Upper lobe of right lung (tissue), 1 donor: ENCODE measurements around the gene TAX1BP1. TPM values are rescaled to one million over a fixed set of nuclear protein-coding genes. Genes with fewer than 3 reads are reported as not detected.
A peak's percentile ranks its signal among the peaks of the same experiment; 100 is the strongest.

Experiments
- ATAC-seq: fragments of 200-7000 bp; cut with Tn5 transposase; one replicate; pipeline ENCODE4 v1.9.1; 2020; ENCODE audit warnings: mild to moderate bottlenecking, moderate library complexity
- DNase-seq: peaks from one replicate; pipeline ENCODE4 v3.0.0-alpha.2; 2020
- H3K27ac ChIP-seq: fragments of 200-600 bp; one replicate; pipeline ENCODE4 v1.8.0; 2022
- H3K27me3 ChIP-seq: fragments of 200-600 bp; one replicate; pipeline ENCODE4 v1.8.0; 2022; ENCODE audit warnings: mild to moderate bottlenecking
- H3K36me3 ChIP-seq: fragments of 200-600 bp; one replicate; pipeline ENCODE4 v1.8.0; 2022
- H3K4me1 ChIP-seq: fragments of 200-600 bp; one replicate; pipeline ENCODE4 v1.8.0; 2022
- H3K4me3 ChIP-seq: fragments of 200-600 bp; one replicate; pipeline ENCODE4 v1.8.0; 2022; ENCODE audit warnings: mild to moderate bottlenecking
- H3K9me3 ChIP-seq: fragments of 200-600 bp; one replicate; pipeline ENCODE4 v1.8.0; 2022
- intact Hi-C: fragments of 100-400 bp; cut with DNase I; formaldehyde crosslinking; loops from one replicate; pipeline ENCODE4 v1.11.0; 2022
- total RNA-seq: library from RNA; stranded (reverse); fragmentation: NEBNext Ultra II Directional; extraction: Animal tissue kit (Norgen Biotek cat#: 25700); gene quantifications from one replicate; pipeline ENCODE4 v1.2.1, GENCODE V29; 2021
- TF ChIP-seq, protein P1 (sequence below): fragments of 200-600 bp; IDR thresholded peaks from one replicate; pipeline ENCODE4 v1.8.0; 2022; ENCODE audit warnings: antibody characterized with exemption
- donor health status: DM: no; HTN: yes; CAD: no; lungs with severe emphysema.

Gene TAX1BP1
- total RNA-seq, 1 donor from 2014 or later = 109 TPM

DNA sequence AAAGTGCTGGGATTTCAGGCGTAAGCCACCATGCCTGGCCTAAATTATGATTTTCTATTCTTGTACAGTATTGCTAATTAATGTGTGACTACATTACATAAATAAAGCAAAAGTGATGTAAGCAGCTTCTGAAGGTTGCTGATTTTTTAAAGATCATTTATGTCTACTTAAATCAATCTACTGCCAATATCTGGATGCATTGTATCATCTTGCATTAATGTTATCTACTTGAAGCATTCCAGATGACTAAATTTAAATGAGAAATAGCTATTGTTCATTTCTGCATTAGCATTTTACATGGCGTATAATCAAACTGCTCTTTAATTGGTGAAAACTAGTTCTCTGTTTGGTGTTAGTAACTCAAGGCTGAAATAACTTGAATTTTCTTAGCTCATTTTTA lies 40.2 kb upstream of the TAX1BP1 start:
- DNase-seq (no peak), ATAC-seq (no peak)
- H3K4me3 ChIP-seq = no peak overlapping the region
- TF ChIP-seq, protein P1, sequence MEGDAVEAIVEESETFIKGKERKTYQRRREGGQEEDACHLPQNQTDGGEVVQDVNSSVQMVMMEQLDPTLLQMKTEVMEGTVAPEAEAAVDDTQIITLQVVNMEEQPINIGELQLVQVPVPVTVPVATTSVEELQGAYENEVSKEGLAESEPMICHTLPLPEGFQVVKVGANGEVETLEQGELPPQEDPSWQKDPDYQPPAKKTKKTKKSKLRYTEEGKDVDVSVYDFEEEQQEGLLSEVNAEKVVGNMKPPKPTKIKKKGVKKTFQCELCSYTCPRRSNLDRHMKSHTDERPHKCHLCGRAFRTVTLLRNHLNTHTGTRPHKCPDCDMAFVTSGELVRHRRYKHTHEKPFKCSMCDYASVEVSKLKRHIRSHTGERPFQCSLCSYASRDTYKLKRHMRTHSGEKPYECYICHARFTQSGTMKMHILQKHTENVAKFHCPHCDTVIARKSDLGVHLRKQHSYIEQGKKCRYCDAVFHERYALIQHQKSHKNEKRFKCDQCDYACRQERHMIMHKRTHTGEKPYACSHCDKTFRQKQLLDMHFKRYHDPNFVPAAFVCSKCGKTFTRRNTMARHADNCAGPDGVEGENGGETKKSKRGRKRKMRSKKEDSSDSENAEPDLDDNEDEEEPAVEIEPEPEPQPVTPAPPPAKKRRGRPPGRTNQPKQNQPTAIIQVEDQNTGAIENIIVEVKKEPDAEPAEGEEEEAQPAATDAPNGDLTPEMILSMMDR = no peak
- H3K27ac ChIP-seq = no peak overlapping the region
- H3K27me3 ChIP-seq = no peaks in the 10 kb centered on the region
- no peaks in the 10 kb centered on the region for H3K9me3 ChIP-seq
- H3K36me3 ChIP-seq = no peaks in the 10 kb centered on the region
- no peaks in the 10 kb centered on the region for H3K4me1 ChIP-seq
- intact Hi-C loops = no loop called here

DNA sequence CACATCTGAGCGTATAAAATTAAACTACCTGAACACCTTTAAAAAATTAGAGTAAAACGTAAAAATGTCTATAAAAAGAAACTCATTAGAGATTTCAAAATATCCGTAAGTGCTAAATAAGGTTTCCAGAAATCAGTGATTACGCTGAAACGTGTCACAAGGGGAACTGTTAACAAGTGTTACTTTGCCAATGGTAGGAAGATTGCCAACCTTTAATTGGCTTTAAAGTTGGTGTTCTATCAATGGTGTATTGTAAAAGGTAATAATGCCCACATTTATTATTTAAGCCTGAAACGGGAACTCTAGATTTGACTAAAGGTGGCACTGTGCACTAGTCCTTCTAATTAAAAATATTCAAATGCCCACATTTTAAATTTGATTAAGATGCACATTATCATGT lies 39.5 kb upstream of the TAX1BP1 start:
- TF ChIP-seq, protein P1 = no peak
- H3K27ac ChIP-seq = no peak overlapping the region
- no peaks in the 10 kb centered on the region for H3K9me3 ChIP-seq
- H3K27me3 ChIP-seq = no peaks in the 10 kb centered on the region
- H3K36me3 ChIP-seq = no peaks in the 10 kb centered on the region
- ATAC-seq (no peak), DNase-seq (no peak)
- no peaks in the 10 kb centered on the region for H3K4me1 ChIP-seq
- no peak overlapping the region for H3K4me3 ChIP-seq
- intact Hi-C loops = no loop called here

DNA sequence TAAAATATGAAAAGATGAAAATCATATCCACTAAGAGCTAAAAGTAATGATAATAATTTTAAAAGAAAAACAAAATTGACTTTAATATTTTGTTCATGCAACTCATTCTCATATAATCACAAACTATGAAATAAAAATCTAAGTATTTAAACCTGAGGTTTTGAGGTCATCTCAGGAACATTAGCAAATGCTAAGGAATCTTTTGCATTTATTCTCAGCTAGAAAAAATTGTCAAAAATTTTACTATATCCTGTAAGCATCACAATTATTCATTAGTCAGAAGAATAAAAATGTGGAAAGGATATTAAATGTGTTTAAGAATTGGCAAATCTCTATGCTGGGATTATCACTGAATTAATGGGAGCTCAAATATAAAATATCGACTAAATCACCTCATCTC lies 36.8 kb upstream of the TAX1BP1 start:
- TF ChIP-seq, protein P1 = no peak
- Histone ChIP-seq H3K27ac (no peak overlapping the region), H3K36me3 (no peaks in the 10 kb centered on the region), H3K27me3 (no peaks in the 10 kb centered on the region), H3K4me1 (no peaks in the 10 kb centered on the region), H3K4me3 (no peak overlapping the region), H3K9me3 (no peaks in the 10 kb centered on the region)
- no peak for ATAC-seq
- intact Hi-C loops = no loop called here
- no peak for DNase-seq

DNA sequence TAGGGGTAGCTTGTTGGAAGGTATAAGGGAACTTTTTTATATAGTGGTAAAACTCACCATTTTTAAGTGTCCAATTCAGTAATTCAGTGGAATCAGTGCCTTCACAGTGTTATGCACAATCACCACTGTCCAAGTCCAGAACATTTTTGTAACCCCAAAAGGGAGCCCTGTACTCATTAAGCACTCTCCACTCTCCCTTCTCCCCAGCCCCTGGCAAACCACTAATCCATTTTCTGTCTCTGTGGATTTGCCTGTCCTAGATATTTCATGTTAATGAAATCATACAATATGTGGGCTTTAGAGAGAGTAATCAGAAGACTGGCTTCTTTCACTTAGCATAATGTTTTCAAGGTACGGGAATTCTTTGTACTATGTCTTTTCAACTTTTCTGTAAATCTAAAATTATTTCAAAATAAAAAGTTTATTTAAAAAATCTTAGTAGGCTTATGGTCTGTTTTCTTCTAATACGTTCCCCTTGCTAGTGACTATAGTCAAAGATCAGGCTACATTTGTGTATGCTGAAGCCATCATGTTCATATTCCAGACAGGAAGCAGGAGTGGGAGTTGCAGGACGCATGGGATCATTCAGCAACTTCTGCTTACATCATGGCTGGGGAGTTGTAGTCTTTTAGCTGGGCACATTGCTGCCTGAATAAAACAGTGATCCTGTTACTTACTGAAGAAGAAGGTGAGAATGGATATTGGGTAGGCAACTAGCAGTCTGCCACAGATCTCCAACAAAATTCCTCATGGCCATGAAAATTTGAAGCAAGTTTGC lies 35.4 kb upstream of the TAX1BP1 start:
- intact Hi-C loops = no loop called here
- Histone ChIP-seq H3K4me1 (no peaks in the 10 kb centered on the region), H3K36me3 (no peaks in the 10 kb centered on the region), H3K4me3 (no peak overlapping the region), H3K9me3 (no peaks in the 10 kb centered on the region), H3K27ac (no peak overlapping the region), H3K27me3 (no peaks in the 10 kb centered on the region)
- ATAC-seq = peak; percentile 64
- TF ChIP-seq, protein P1 = no peak
- no peak for DNase-seq

DNA sequence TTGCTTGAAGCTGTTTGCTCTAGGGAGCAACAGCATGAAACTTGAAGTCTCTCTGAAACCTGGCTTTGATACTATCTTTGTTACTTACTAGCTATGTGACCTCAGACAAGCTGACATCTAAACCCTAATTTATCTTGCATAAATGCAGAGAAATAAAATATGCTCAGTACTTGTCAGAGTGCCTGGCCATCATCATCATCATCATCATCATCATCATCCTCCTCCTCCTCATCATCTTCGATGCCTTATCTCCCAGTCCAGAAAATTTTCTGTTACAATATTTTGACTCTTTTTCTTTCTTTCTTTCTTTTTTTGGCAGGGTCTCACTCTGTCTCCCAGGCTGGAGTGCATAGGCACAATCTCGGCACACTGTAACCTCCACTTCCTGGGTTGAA lies 34.8 kb upstream of the TAX1BP1 start:
- no peaks in the 10 kb centered on the region for H3K4me1 ChIP-seq
- no peaks in the 10 kb centered on the region for H3K27me3 ChIP-seq
- intact Hi-C loops = no loop called here
- H3K36me3 ChIP-seq = no peaks in the 10 kb centered on the region
- no peak overlapping the region for H3K4me3 ChIP-seq
- H3K27ac ChIP-seq = no peak overlapping the region
- no peaks in the 10 kb centered on the region for H3K9me3 ChIP-seq
- DNase-seq (no peak), ATAC-seq (no peak)
- TF ChIP-seq, protein P1 = no peak
